ENCODE results near the gene UNC13B.

UNC13B gene

GRCh38 chr9:35366627-35367026, 204.8 kb downstream of the UNC13B start:
- no peaks in the 10 kb centered on the region for H3K27me3 ChIP-seq (ENCODE audit: control insufficient read depth, insufficient read depth, low read length)
- H3K9ac ChIP-seq (ENCODE audit: low read depth, low read length): no peak overlapping the region
- no peaks in the 10 kb centered on the region for H3K9me3 ChIP-seq (replicated peaks; ENCODE audit: low read length)
- H3K36me3 ChIP-seq (ENCODE audit: insufficient read depth, low read length): no peaks in the 10 kb centered on the region
- H3K4me1 ChIP-seq (ENCODE audit: control insufficient read depth, insufficient read depth, low read length): peaks cover 19% of the 10 kb centered on the region
- H3K4me2 ChIP-seq (ENCODE audit: low read length): no peak overlapping the region
- H3K4me3 ChIP-seq (ENCODE audit: low read length): no peak overlapping the region

- no peak overlapping the region for H3K4me3 ChIP-seq (ENCODE audit: low read length)
- H3K27me3 ChIP-seq (ENCODE audit: control insufficient read depth, insufficient read depth, low read length): no peaks in the 10 kb centered on the region
- peak overlapping the region; percentile 28 for H3K9ac ChIP-seq (ENCODE audit: low read depth, low read length)
- peak overlapping the region; percentile 56 for H3K4me2 ChIP-seq (ENCODE audit: low read length)
- peaks cover 19% of the 10 kb centered on the region for H3K4me1 ChIP-seq (ENCODE audit: control insufficient read depth, insufficient read depth, low read length)
- H3K36me3 ChIP-seq (ENCODE audit: insufficient read depth, low read length): no peaks in the 10 kb centered on the region
- no peaks in the 10 kb centered on the region for H3K9me3 ChIP-seq (replicated peaks; ENCODE audit: low read length)
Measured at GRCh38 chr9:35367451-35367850, 205.6 kb downstream of the UNC13B start.

DNA sequence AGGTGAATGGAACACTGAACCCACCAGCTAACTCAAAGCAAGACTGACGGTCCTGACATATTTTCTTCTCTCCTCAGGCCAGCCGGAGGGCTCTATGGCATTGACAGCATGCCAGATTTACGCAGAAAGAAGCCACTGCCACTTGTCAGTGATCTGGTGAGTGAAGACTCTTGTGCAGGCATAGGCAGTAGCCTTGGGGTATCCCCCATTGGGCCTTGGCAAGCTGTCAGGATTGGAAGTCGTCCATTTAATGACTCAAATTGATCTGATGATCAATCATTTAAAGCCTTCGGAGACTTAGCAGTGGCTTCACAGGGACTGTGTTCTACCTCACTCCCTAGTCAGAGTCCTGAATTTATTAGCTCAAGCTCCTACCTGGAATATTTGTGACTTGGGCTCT, 208.4 kb downstream of the UNC13B start:
- Histone ChIP-seq H3K9me3 (replicated peaks; ENCODE audit: low read length) (no peaks in the 10 kb centered on the region), H3K36me3 (ENCODE audit: insufficient read depth, low read length) (peaks cover 3% of the 10 kb centered on the region), H3K4me2 (ENCODE audit: low read length) (no peak overlapping the region), H3K4me1 (ENCODE audit: control insufficient read depth, insufficient read depth, low read length) (peaks cover 19% of the 10 kb centered on the region), H3K27me3 (ENCODE audit: control insufficient read depth, insufficient read depth, low read length) (no peaks in the 10 kb centered on the region), H3K9ac (ENCODE audit: low read depth, low read length) (no peak overlapping the region), H3K4me3 (ENCODE audit: low read length) (no peak overlapping the region)

DNA sequence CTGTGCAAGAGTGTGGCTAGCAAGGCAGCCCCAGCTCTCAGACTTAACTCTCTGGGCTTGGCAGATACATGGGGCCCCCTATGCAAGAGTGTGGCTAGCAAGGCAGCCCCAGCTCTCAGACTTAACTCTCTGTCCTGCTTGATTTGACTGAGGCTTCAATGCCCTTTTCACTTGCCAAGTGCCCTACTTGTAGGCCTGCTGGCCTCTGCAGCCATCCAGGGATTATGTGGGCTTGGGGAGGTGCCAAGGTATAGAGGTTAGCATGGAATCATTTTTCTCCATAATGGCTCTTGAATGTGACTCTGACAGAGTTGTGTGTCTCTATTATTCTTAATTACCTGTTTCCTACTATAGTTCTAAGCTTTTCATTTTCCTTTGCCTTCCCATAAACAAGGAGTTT, 212.6 kb downstream of the UNC13B start:
- Histone ChIP-seq H3K4me3 (ENCODE audit: low read length) (no peak overlapping the region), H3K4me2 (ENCODE audit: low read length) (no peak overlapping the region), H3K9me3 (replicated peaks; ENCODE audit: low read length) (no peaks in the 10 kb centered on the region), H3K4me1 (ENCODE audit: control insufficient read depth, insufficient read depth, low read length) (no peaks in the 10 kb centered on the region), H3K36me3 (ENCODE audit: insufficient read depth, low read length) (peaks cover 4% of the 10 kb centered on the region), H3K9ac (ENCODE audit: low read depth, low read length) (no peak overlapping the region), H3K27me3 (ENCODE audit: control insufficient read depth, insufficient read depth, low read length) (no peaks in the 10 kb centered on the region)

DNA sequence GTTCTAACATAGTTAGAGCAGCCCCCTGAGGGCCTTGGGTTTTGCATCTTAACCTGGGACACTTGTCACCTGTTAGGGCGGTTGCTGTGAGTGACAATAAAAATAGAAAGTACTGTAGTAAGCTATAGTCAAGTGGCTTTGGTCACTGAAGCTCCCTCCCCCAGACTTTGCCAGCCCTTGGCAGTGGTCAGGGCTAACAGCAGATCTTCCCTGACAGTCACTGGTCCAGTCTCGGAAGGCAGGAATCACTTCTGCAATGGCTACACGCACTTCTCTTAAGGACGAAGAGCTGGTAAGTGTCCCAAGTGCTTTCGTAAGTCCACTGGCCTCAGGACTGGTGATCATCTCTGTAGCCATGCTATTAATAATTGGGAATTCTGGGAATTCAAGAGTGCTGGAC, 213.1 kb downstream of the UNC13B start:
- H3K36me3 ChIP-seq (ENCODE audit: insufficient read depth, low read length): peaks cover 4% of the 10 kb centered on the region
- H3K9ac ChIP-seq (ENCODE audit: low read depth, low read length): no peak overlapping the region
- H3K4me1 ChIP-seq (ENCODE audit: control insufficient read depth, insufficient read depth, low read length): no peaks in the 10 kb centered on the region

DNA sequence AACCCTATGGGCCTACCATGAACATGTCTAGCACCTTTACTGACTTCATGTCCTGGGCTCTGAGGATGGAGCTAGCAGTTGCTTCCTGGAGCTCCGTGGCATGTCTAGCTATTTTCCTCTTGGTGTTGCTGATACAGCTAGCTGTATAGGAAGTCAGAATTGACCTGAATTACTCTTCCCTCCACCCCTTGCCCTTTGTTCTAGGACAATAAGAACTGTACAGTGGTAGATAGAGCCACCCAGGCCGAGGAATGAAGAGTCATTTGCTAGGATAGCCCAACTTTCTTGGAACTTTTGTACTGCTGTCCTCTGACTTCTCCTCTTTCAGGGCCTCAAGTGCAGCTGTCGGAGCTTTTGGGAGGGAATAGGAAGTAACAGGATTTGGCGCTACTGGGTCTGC, 218.2 kb downstream of the UNC13B start:
- no peak overlapping the region for H3K4me3 ChIP-seq (ENCODE audit: low read length)
- peaks cover 11% of the 10 kb centered on the region for H3K36me3 ChIP-seq (ENCODE audit: insufficient read depth, low read length)
- no peak overlapping the region for H3K4me2 ChIP-seq (ENCODE audit: low read length)
- H3K9me3 ChIP-seq (replicated peaks; ENCODE audit: low read length): no peaks in the 10 kb centered on the region
- H3K9ac ChIP-seq (ENCODE audit: low read depth, low read length): no peak overlapping the region
- H3K27me3 ChIP-seq (ENCODE audit: control insufficient read depth, insufficient read depth, low read length): no peaks in the 10 kb centered on the region
- H3K4me1 ChIP-seq (ENCODE audit: control insufficient read depth, insufficient read depth, low read length): no peaks in the 10 kb centered on the region

More for the DNA sequence above, 213.1 kb downstream of the UNC13B start:
- Histone ChIP-seq H3K9me3 (replicated peaks; ENCODE audit: low read length) (no peaks in the 10 kb centered on the region), H3K4me3 (ENCODE audit: low read length) (no peak overlapping the region), H3K4me2 (ENCODE audit: low read length) (no peak overlapping the region), H3K27me3 (ENCODE audit: control insufficient read depth, insufficient read depth, low read length) (no peaks in the 10 kb centered on the region)

GRCh38 chr9:35380619-35381018, 218.8 kb downstream of the UNC13B start:
- Histone ChIP-seq H3K4me3 (ENCODE audit: low read length) (no peak overlapping the region), H3K4me2 (ENCODE audit: low read length) (no peak overlapping the region), H3K9me3 (replicated peaks; ENCODE audit: low read length) (no peaks in the 10 kb centered on the region), H3K36me3 (ENCODE audit: insufficient read depth, low read length) (peaks cover 8% of the 10 kb centered on the region), H3K27me3 (ENCODE audit: control insufficient read depth, insufficient read depth, low read length) (no peaks in the 10 kb centered on the region), H3K9ac (ENCODE audit: low read depth, low read length) (no peak overlapping the region), H3K4me1 (ENCODE audit: control insufficient read depth, insufficient read depth, low read length) (no peaks in the 10 kb centered on the region)

DNA sequence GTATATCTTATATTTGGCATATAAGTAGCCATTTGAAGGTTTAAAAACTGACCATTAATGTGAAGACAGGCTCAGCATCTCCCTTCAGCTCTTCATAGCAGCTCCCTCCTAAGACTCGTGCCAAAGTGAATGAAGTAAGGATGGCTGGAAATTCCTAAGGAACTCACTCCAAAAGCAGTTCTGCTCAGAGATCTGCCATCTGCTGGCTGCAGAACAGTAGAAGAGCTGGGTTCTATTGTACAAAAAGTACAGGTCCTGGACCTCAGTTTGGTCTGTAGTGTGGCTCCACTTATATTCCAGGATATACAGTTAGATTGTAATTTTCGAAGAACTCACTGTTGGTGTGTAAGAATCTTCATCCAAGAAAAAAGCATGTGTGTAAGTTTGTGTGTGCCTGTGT, 223.2 kb downstream of the UNC13B start:
- no peak overlapping the region for H3K9ac ChIP-seq (ENCODE audit: low read depth, low read length)
- peaks cover 21% of the 10 kb centered on the region for H3K36me3 ChIP-seq (ENCODE audit: insufficient read depth, low read length)
- H3K4me2 ChIP-seq (ENCODE audit: low read length): no peak overlapping the region
- H3K4me3 ChIP-seq (ENCODE audit: low read length): no peak overlapping the region
- H3K4me1 ChIP-seq (ENCODE audit: control insufficient read depth, insufficient read depth, low read length): no peaks in the 10 kb centered on the region
- no peaks in the 10 kb centered on the region for H3K9me3 ChIP-seq (replicated peaks; ENCODE audit: low read length)
- no peaks in the 10 kb centered on the region for H3K27me3 ChIP-seq (ENCODE audit: control insufficient read depth, insufficient read depth, low read length)

- no peaks in the 10 kb centered on the region for H3K27me3 ChIP-seq (ENCODE audit: control insufficient read depth, insufficient read depth, low read length)
- H3K4me3 ChIP-seq (ENCODE audit: low read length): no peak overlapping the region
- H3K9me3 ChIP-seq (replicated peaks; ENCODE audit: low read length): no peaks in the 10 kb centered on the region
- H3K4me1 ChIP-seq (ENCODE audit: control insufficient read depth, insufficient read depth, low read length): no peaks in the 10 kb centered on the region
- no peak overlapping the region for H3K4me2 ChIP-seq (ENCODE audit: low read length)
- H3K9ac ChIP-seq (ENCODE audit: low read depth, low read length): no peak overlapping the region
- H3K36me3 ChIP-seq (ENCODE audit: insufficient read depth, low read length): peaks cover 31% of the 10 kb centered on the region
Measured at GRCh38 chr9:35395076-35395705, 233.4 kb downstream of the UNC13B start.

DNA sequence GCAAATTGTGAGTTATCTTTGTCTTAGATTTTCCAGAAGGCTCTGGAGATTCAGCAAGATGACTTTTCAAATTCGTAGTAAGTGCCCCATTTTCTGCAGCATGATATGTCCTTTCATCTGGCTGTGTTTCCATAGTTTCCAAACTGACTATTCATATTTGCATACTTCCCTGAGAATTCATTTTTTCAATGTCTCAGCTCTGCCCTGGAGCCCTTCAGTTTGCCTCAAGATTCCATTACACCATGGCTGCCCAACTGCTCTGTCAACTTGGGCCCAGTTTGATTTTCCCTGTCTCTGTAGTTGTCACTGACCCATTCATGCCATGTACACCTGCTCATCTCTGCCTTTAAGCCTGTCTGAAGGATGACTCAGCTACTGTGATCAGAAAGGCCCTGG, 233.9 kb downstream of the UNC13B start:
- Histone ChIP-seq H3K36me3 (ENCODE audit: insufficient read depth, low read length) (peaks cover 31% of the 10 kb centered on the region), H3K4me3 (ENCODE audit: low read length) (no peak overlapping the region), H3K4me2 (ENCODE audit: low read length) (no peak overlapping the region), H3K9me3 (replicated peaks; ENCODE audit: low read length) (no peaks in the 10 kb centered on the region), H3K9ac (ENCODE audit: low read depth, low read length) (no peak overlapping the region), H3K27me3 (ENCODE audit: control insufficient read depth, insufficient read depth, low read length) (no peaks in the 10 kb centered on the region), H3K4me1 (ENCODE audit: control insufficient read depth, insufficient read depth, low read length) (no peaks in the 10 kb centered on the region)

DNA sequence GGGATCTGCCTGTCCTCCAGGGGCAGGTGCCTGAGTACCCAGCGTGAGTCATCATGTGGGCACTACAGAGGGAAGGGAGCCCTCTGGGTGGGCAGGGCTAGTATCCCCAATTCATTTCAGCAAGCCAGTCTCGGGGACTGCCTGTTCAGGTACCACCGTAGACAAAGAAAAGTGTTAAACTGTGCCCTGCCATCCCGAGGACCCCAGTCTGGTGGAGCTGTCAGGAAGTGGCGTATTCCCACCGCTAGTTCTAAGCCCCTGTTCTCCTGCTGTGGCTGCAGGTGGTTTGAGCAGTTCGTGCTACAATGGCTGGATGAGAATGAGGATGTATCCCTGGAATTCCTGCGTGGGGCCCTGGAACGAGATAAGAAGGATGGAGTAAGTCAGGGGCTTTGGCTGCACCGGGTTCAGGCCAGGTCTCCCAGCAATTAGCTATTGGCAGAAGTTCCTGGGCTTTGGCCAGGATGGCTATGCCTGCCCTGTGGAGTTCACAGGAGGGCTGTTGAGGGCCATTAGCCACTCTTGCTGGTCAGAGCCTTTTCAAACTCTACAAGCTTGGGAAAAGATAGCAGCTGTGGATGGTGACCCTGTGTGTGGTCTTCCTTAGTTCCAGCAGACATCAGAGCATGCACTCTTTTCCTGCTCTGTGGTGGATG, 234.9 kb downstream of the UNC13B start:
- Histone ChIP-seq H3K9me3 (replicated peaks; ENCODE audit: low read length) (no peaks in the 10 kb centered on the region), H3K4me2 (ENCODE audit: low read length) (no peak overlapping the region), H3K4me1 (ENCODE audit: control insufficient read depth, insufficient read depth, low read length) (no peaks in the 10 kb centered on the region), H3K4me3 (ENCODE audit: low read length) (no peak overlapping the region), H3K27me3 (ENCODE audit: control insufficient read depth, insufficient read depth, low read length) (no peaks in the 10 kb centered on the region), H3K36me3 (ENCODE audit: insufficient read depth, low read length) (peaks cover 31% of the 10 kb centered on the region), H3K9ac (ENCODE audit: low read depth, low read length) (no peak overlapping the region)

DNA sequence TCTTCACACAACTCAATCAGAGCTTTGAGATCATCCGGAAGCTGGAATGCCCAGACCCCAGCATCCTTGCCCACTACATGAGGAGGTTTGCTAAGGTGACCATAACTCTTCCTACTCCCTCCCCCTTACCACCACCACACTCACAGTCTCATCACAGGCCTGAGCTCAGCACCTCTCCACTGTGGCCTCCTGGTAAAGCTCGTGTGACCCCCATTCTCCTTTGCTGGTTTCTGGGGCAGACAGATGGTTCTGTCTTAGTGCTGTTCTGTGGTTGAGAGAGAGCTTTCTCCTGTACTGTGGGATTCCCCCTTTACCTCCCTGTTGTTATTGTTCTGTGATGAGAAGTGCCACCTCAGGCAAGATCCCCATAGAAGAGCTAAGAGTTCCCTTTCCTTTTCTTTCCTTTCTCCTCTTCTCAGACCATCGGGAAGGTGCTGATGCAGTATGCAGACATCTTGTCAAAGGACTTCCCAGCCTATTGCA, 235.4 kb downstream of the UNC13B start:
- H3K36me3 ChIP-seq (ENCODE audit: insufficient read depth, low read length): peaks cover 31% of the 10 kb centered on the region

More for the DNA sequence above, 235.4 kb downstream of the UNC13B start:
- H3K4me1 ChIP-seq (ENCODE audit: control insufficient read depth, insufficient read depth, low read length): no peaks in the 10 kb centered on the region
- H3K4me2 ChIP-seq (ENCODE audit: low read length): no peak overlapping the region
- H3K27me3 ChIP-seq (ENCODE audit: control insufficient read depth, insufficient read depth, low read length): no peaks in the 10 kb centered on the region
- no peaks in the 10 kb centered on the region for H3K9me3 ChIP-seq (replicated peaks; ENCODE audit: low read length)
- H3K9ac ChIP-seq (ENCODE audit: low read depth, low read length): no peak overlapping the region
- no peak overlapping the region for H3K4me3 ChIP-seq (ENCODE audit: low read length)
